Duodenal mucosa (tissue), 2 donors: ENCODE data around the gene MACROD2.

Experiments
- H3K27ac ChIP-seq: one replicate; pipeline ENCODE4 v1.7.0; 2013; ENCODE audit warnings: low read depth, low read length
- H3K27me3 ChIP-seq, 2 donors: one replicate each; pipeline ENCODE4 v1.7.0; 2013; ENCODE audit warnings: low read length in 2 of 2, control low read depth in 1 of 2; ENCODE audit not compliant: insufficient read depth in 2 of 2, control insufficient read depth in 1 of 2
- H3K36me3 ChIP-seq, 2 donors: one replicate each; pipeline ENCODE4 v1.7.0; 2013; ENCODE audit warnings: low read length in 2 of 2, control low read depth in 1 of 2; ENCODE audit not compliant: insufficient read depth in 2 of 2, control insufficient read depth in 1 of 2
- H3K4me1 ChIP-seq, 2 donors: one replicate each; pipeline ENCODE4 v1.7.0; 2013; ENCODE audit warnings: low read length in 2 of 2, control low read depth in 1 of 2; ENCODE audit not compliant: insufficient read depth in 2 of 2, control insufficient read depth in 1 of 2
- H3K4me3 ChIP-seq, 2 donors: one replicate each; pipeline ENCODE4 v1.7.0; 2013; ENCODE audit warnings: low read length in 2 of 2, low read depth in 1 of 2
- H3K9ac ChIP-seq, 2 donors: one replicate each; pipeline ENCODE4 v1.7.0; 2013; ENCODE audit warnings: low read length in 2 of 2, low read depth in 1 of 2
- H3K9me3 ChIP-seq, 2 donors: one replicate each; pipeline ENCODE4 v1.7.0; 2013; ENCODE audit warnings: low read length in 2 of 2, control low read depth in 1 of 2; ENCODE audit not compliant: control insufficient read depth in 1 of 2

The MACROD2 gene

GRCh38 chr20:14800707-14801425 lies 805.5 kb downstream of the MACROD2 start:
- Histone ChIP-seq H3K4me3 (no peak overlapping the region), H3K27me3 (no peaks in the 10 kb centered on the region), H3K4me1 (no peaks in the 10 kb centered on the region)

GRCh38 chr20:14801591-14802325 lies 806.4 kb downstream of the MACROD2 start:
- no peak overlapping the region for H3K4me3 ChIP-seq
- H3K9me3 ChIP-seq: no peaks in the 10 kb centered on the region
- H3K4me1 ChIP-seq: no peaks in the 10 kb centered on the region
- no peaks in the 10 kb centered on the region for H3K36me3 ChIP-seq
- H3K27ac ChIP-seq: no peak overlapping the region
- H3K9ac ChIP-seq: no peak overlapping the region
- no peaks in the 10 kb centered on the region for H3K27me3 ChIP-seq

More at GRCh38 chr20:14800707-14801425, 805.5 kb downstream of the MACROD2 start:
- Histone ChIP-seq H3K9me3 (no peaks in the 10 kb centered on the region), H3K27ac (no peak overlapping the region), H3K36me3 (no peaks in the 10 kb centered on the region), H3K9ac (no peak overlapping the region)

- Histone ChIP-seq H3K9ac (no peak overlapping the region), H3K36me3 (no peaks in the 10 kb centered on the region), H3K27ac (no peak overlapping the region), H3K9me3 (no peaks in the 10 kb centered on the region), H3K4me1 (no peaks in the 10 kb centered on the region), H3K27me3 (no peaks in the 10 kb centered on the region), H3K4me3 (no peak overlapping the region)
These were observed 811.9 kb downstream of the MACROD2 start for GRCh38 chr20:14807224-14807623.

GRCh38 chr20:14815340-14815739 lies 820.0 kb downstream of the MACROD2 start:
- Histone ChIP-seq H3K9ac (no peak overlapping the region), H3K36me3 (no peaks in the 10 kb centered on the region), H3K4me3 (no peak overlapping the region), H3K4me1 (no peaks in the 10 kb centered on the region), H3K9me3 (peaks cover 0 to 6% of the 10 kb centered on the region in 2 donors), H3K27me3 (no peaks in the 10 kb centered on the region), H3K27ac (no peak overlapping the region)

- H3K27ac ChIP-seq: no peak overlapping the region
- H3K9ac ChIP-seq: no peak overlapping the region
- H3K36me3 ChIP-seq: no peaks in the 10 kb centered on the region
- no peaks in the 10 kb centered on the region for H3K27me3 ChIP-seq
- H3K9me3 ChIP-seq: peaks cover 0 to 6% of the 10 kb centered on the region in 2 donors
- no peak overlapping the region for H3K4me3 ChIP-seq
- H3K4me1 ChIP-seq: no peaks in the 10 kb centered on the region
These were observed 821.2 kb downstream of the MACROD2 start for GRCh38 chr20:14816471-14816870.

GRCh38 chr20:14817101-14817500 lies 821.8 kb downstream of the MACROD2 start:
- Histone ChIP-seq H3K9ac (no peak overlapping the region), H3K4me3 (no peak overlapping the region), H3K27me3 (no peaks in the 10 kb centered on the region), H3K9me3 (peaks cover 0 to 6% of the 10 kb centered on the region in 2 donors), H3K36me3 (no peaks in the 10 kb centered on the region), H3K27ac (no peak overlapping the region), H3K4me1 (no peaks in the 10 kb centered on the region)

- Histone ChIP-seq H3K9ac (no peak overlapping the region), H3K27ac (no peak overlapping the region), H3K9me3 (no peaks in the 10 kb centered on the region), H3K36me3 (no peaks in the 10 kb centered on the region), H3K27me3 (no peaks in the 10 kb centered on the region), H3K4me3 (no peak overlapping the region), H3K4me1 (no peaks in the 10 kb centered on the region)
These were observed 825.5 kb downstream of the MACROD2 start for GRCh38 chr20:14820771-14821170.

GRCh38 chr20:14821251-14821650 lies 825.9 kb downstream of the MACROD2 start:
- Histone ChIP-seq H3K27ac (no peak overlapping the region), H3K9me3 (no peaks in the 10 kb centered on the region), H3K9ac (no peak overlapping the region), H3K4me1 (no peaks in the 10 kb centered on the region), H3K4me3 (no peak overlapping the region), H3K27me3 (no peaks in the 10 kb centered on the region), H3K36me3 (no peaks in the 10 kb centered on the region)

GRCh38 chr20:14824996-14825395 lies 829.7 kb downstream of the MACROD2 start:
- Histone ChIP-seq H3K9me3 (no peaks in the 10 kb centered on the region), H3K27ac (no peak overlapping the region)

GRCh38 chr20:14826543-14827313 lies 831.4 kb downstream of the MACROD2 start:
- Histone ChIP-seq H3K4me3 (no peak overlapping the region), H3K4me1 (no peaks in the 10 kb centered on the region), H3K9me3 (no peaks in the 10 kb centered on the region), H3K36me3 (no peaks in the 10 kb centered on the region), H3K9ac (no peak overlapping the region), H3K27me3 (no peaks in the 10 kb centered on the region), H3K27ac (no peak overlapping the region)

More at GRCh38 chr20:14824996-14825395, 829.7 kb downstream of the MACROD2 start:
- Histone ChIP-seq H3K4me1 (no peaks in the 10 kb centered on the region), H3K36me3 (no peaks in the 10 kb centered on the region), H3K27me3 (no peaks in the 10 kb centered on the region), H3K9ac (no peak overlapping the region), H3K4me3 (no peak overlapping the region)
